GM12874 (cell line): Measurements from ENCODE around the gene ZBTB5.

Experiments
- TF ChIP-seq, protein P1 (sequence below): IDR thresholded peaks from 2 replicates; pipeline ENCODE4 v1.5.1; 2011; ENCODE audit warnings: low read depth, mild to moderate bottlenecking, control low read depth, low read length, moderate library complexity; ENCODE audit not compliant: insufficient read depth

Gene ZBTB5

DNA sequence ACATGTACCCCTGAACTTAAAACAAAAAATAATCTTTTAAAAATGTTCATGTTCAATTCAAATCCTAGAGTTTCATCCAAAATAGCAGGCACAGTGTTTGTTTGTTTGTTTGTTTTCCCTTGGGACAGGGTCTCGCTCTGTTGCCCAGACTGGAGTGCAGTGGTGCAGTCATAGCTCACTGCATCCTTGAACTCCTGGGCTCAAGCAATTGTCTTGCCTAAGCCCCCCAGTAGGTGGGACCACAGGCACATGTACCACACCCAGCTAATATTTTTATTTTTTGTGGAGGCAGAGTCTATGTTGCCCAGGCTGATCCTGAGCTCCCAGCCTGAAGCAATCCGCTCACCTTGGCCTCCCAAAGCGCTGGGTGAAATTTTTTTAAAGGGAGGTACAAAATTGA, 15.5 kb upstream of the ZBTB5 start:
- TF ChIP-seq, protein P1, sequence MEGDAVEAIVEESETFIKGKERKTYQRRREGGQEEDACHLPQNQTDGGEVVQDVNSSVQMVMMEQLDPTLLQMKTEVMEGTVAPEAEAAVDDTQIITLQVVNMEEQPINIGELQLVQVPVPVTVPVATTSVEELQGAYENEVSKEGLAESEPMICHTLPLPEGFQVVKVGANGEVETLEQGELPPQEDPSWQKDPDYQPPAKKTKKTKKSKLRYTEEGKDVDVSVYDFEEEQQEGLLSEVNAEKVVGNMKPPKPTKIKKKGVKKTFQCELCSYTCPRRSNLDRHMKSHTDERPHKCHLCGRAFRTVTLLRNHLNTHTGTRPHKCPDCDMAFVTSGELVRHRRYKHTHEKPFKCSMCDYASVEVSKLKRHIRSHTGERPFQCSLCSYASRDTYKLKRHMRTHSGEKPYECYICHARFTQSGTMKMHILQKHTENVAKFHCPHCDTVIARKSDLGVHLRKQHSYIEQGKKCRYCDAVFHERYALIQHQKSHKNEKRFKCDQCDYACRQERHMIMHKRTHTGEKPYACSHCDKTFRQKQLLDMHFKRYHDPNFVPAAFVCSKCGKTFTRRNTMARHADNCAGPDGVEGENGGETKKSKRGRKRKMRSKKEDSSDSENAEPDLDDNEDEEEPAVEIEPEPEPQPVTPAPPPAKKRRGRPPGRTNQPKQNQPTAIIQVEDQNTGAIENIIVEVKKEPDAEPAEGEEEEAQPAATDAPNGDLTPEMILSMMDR, result no peak

DNA sequence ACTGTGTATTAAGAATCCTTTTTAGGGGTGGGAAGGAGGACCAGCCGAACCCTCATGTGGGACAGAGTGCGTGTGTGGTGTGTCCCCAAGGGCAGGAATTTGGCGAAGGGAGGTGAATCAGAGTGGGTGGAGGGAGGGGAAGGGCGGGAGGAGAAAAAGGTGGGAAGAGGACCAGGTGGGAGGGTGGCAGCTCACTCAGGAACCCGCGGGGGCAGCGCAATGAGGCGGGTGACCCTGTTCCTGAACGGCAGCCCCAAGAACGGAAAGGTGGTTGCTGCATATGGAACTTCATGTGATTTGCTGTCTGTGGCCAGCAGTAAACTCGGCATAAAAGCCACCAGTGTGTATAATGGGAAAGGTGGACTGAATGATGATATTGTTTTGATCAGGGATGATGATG, 11.7 kb upstream of the ZBTB5 start:
- TF ChIP-seq, protein P1, result no peak

DNA sequence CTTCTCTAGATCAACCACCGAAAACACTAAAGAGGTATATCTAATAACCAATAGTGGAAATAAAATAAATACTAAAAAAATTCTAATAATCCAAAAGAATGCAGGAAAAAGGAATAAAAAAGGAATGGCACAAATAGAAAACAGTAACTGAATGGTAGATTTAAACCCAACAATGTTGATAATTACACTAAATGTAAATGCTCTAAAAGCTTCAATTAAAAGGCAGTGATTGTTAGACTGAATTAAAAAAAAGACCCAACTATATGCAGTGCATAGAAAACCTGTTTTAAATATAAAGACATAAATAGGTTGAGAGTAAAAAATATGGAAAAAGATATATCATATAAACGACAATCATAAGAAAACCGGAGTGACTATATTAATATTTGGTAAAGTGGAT, 9.2 kb upstream of the ZBTB5 start:
- TF ChIP-seq, protein P1, result no peak

DNA sequence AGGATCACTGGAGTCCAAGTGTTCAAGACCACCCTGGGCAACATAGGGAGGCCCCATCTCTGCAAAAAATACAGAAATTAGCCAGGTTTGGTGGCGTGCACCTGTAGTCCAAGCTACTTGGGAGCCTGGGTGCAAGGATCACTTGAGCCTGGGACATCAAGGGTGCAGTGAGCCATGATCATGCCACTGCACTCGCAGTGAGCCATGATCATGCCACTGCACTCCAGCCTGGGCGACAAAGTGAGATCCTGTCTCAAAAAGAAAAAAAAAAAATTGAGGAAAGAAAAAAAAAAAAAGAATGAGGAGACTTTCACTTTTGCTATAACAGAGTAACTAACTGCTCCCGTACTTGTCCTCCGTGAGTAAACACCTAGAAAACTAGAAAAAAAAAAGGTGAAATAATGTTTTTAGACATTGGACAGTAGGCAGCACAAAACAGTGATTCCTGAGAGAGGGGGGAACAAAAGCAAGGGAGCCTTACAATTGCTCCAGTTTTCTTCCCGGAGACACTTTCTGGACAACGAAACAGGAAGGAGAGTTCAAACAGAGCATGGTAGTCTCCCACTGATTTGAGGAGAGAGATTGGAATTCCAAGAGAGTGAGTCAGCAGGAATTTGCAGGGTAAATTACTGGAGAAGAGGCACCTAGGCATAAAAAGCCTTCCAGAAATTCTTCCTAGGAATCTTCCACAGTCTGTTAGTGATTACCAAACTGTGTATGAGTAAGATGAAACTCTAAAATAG, 6.9 kb upstream of the ZBTB5 start:
- TF ChIP-seq, protein P1, result no peak

DNA sequence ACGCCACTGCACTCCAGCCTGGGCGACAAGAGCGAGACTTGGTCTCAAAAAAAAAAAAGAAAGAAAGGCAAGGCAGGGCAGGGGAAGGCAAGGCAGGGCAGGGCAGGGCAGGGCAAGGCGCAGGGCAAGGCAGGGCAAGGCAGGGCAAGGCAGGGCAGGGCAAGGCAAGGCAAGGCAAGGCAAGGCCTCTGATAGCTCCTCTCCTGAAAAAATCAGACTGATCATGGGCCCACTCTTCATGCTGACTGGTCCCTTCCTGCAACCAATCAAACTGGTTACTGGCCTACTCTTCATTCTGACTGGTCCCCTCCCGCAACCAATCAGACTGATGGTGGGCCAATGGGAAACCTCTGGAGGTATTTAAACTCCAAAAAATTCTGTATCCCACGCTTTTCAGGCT, 3.4 kb upstream of the ZBTB5 start:
- TF ChIP-seq, protein P1, result no peak

DNA sequence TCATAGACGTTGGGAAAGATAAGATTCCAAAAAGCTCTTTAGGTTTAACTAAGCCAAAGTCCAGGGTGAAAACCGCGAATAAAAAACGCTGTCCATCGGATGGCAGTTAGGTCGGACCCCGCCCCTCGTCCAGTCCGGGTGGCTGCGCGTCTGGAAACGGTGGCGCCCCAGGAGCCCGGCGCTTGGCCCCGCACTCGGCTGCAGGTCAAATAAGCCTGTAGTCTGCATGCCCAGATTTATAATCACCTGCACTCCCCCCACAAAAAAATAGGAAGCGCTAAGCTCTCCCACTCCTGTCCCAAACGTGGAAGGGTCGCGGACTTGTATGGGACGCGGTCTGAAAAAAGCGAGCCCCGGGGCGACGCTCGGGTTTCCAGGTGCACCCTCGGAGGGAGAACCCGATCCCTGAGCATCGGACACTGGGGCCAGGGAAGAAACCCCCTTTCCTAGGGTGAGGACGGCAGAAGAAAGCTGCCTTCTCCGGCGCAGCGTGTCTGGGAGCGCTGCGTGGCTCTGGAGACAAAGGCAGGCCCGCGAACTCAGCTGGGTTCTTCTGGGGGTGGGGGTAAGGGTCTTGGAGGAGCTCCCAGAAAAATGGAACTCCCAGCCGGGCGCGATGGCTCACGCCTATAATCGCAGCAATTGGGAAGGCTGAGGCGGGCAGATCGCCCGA, 923 bp upstream of the ZBTB5 start:
- TF ChIP-seq, protein P1, result no peak

DNA sequence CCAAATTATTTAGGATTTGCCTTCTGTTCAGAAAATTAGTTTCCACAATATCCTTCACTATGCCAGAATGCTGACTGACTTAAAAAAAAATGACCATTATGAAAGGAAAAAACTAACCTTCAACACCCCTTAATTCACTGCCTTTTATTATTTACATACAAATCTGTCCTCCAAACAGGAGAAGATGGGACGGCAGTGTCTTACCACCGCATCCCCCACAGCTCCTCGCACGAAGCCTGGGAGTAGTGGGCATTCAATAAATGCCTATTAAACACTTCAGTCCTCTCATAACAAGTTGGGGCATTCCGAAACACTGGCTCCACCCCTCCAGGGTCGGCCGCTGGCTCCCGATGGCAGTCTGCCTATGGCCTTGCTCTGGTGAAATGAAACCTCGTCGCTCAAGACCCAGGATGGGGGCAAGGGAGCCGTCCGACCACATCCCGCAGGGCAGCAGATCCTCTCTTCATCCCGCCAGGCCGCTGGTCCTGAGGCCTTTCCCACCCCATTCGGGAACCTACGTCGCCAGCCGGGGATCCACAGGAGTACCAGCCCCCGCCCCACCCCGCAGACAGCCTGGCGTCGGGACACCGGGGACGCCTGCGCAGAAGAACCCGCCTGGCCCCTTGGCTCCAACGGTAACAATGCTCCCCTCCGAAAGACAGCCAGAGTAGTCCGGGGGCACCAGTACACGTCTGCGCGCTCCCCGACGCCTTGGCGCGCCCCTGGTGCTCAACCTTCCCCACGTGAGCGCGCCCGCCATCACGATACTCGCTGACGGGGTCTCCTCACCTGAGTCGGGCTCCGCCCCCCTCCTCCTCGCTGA, 613 bp downstream of the ZBTB5 start:
- TF ChIP-seq, protein P1, result no peak
